HepG2 (cell line): ENCODE measurements around the gene PPP1CC. TPM values are rescaled to one million over a fixed set of nuclear protein-coding genes. Genes with fewer than 3 reads are reported as not detected.

ENCODE experiments used
- ATAC-seq: fragments of 200-7000 bp; cut with Tn5 transposase; 3 replicates; pipeline ENCODE4 v1.9.1; 2020; ENCODE audit warnings: mild to moderate bottlenecking, moderate library complexity
- BruUV-seq: library from RNA; stranded (reverse); fragments of 400-500 nt; replicated peaks from 2 replicates; lab custom pipeline; 2021; lab: Mats Ljungman, UMichigan
- CTCF ChIA-PET: fragments of 300-600 bp; formaldehyde crosslinking; extraction: SDS; loops from one replicate; lab custom pipeline; 2021; ENCODE audit warnings: low total read pairs, inconsistent platforms, low intra/inter-chr PET ratio; lab: Yijun Ruan, JAX
- POLR2A ChIA-PET: fragments of 350-600 bp; sonication (Branson Sonifier 250); formaldehyde crosslinking; loops from one replicate; lab custom pipeline; 2020; ENCODE audit warnings: antibody characterized with exemption, inconsistent platforms; lab: Yijun Ruan, JAX
- DNase-seq: peaks from one replicate; pipeline ENCODE4 v3.0.0-alpha.2; 2015; ENCODE audit warnings: low spot score
- FAIRE-seq: peaks from 3 replicates; lab custom pipeline; 2011; peaks lifted over from hg19 to GRCh38; lab: Jason Lieb, UNC
- H2AFZ ChIP-seq: one replicate; pipeline ENCODE4 v1.6.1; 2011; ENCODE audit warnings: low read length, inconsistent platforms
- H3K27ac ChIP-seq: fragments of 300-600 bp; 3 replicates; pipeline ENCODE4 v1.8.0; 2011; ENCODE audit warnings: mixed run types, mild to moderate bottlenecking, mixed read lengths, low read length, inconsistent platforms; ENCODE audit not compliant: insufficient read depth; ENCODE audit errors: extremely low read length
- H3K27me3 ChIP-seq, 2 experiments: fragments of 200-600 bp in 1 of 2; 2 replicates in 1 of 2; 3 replicates in 1 of 2; pipeline versions ENCODE4 v1.6.0 to v1.8.0; 2011; ENCODE audit warnings: low read length in 2 of 2, mild to moderate bottlenecking in 2 of 2, moderate library complexity in 2 of 2, inconsistent platforms in 1 of 2; ENCODE audit not compliant: insufficient read depth in 2 of 2, control insufficient read depth in 1 of 2
- H3K36me3 ChIP-seq, 2 experiments: fragments of 200-600 bp in 1 of 2; replicated peaks in 1 of 2; 2 replicates in 1 of 2; 3 replicates in 1 of 2; pipeline versions ENCODE4 v1.5.1 to v1.8.0; 2011; ENCODE audit warnings: low read length in 2 of 2, inconsistent platforms in 1 of 2; ENCODE audit not compliant: insufficient read depth in 2 of 2, control insufficient read depth in 1 of 2
- H3K4me1 ChIP-seq: 2 replicates; pipeline ENCODE4 v1.5.1; 2012; ENCODE audit warnings: low read length, inconsistent platforms; ENCODE audit not compliant: insufficient read depth
- H3K4me2 ChIP-seq: 2 replicates; pipeline ENCODE4 v1.6.0; 2011; ENCODE audit warnings: low read depth, low read length, inconsistent platforms
- H3K4me3 ChIP-seq, 3 experiments: fragments of 200-600 bp in 1 of 3; sonication (generic), shearing (Covaris generic) in 1 of 3; replicated peaks in 1 of 3; 2 replicates each; pipeline ENCODE4 v1.5.1; 2011 to 2016; ENCODE audit warnings: low read length in 3 of 3, inconsistent platforms in 2 of 3, low read depth in 2 of 3, mild to moderate bottlenecking in 2 of 3, control low read depth in 1 of 3, mixed read lengths in 1 of 3; ENCODE audit not compliant: insufficient read depth in 1 of 3
- H3K79me2 ChIP-seq: one replicate; pipeline ENCODE4 v1.6.1; 2011; ENCODE audit warnings: low read length, inconsistent platforms; ENCODE audit not compliant: insufficient read depth
- H3K9ac ChIP-seq: 2 replicates; pipeline ENCODE4 v1.6.0; 2011; ENCODE audit warnings: mild to moderate bottlenecking, low read depth, low read length, inconsistent platforms; ENCODE audit not compliant: insufficient read depth
- H3K9me3 ChIP-seq: 2 replicates; pipeline ENCODE4 v1.5.1; 2012; ENCODE audit warnings: mild to moderate bottlenecking, low read length
- H4K20me1 ChIP-seq: 2 replicates; pipeline ENCODE4 v1.6.0; 2011; ENCODE audit warnings: inconsistent platforms, mild to moderate bottlenecking, low read length, moderate library complexity; ENCODE audit not compliant: insufficient read depth
- DNMT1 ChIP-seq: sonication (generic); formaldehyde crosslinking; IDR thresholded peaks from 2 replicates; pipeline ENCODE4 v1.5.1; 2020; ENCODE audit warnings: mild to moderate bottlenecking, missing genetic modification reagents
- HINFP ChIP-seq: sonication (generic); formaldehyde crosslinking; IDR thresholded peaks from 2 replicates; pipeline ENCODE4 v1.4.0; 2020; ENCODE audit warnings: low read depth, mild to moderate bottlenecking, missing genetic modification reagents
- WGBS: methylation state at CpG from one replicate; pipeline ENCODE4 v1.1.6; 2017; ENCODE audit warnings: low lambda C conversion rate; 5-methylcytosine and 5-hydroxymethylcytosine counted together
- in situ Hi-C: cut with HindIII; loops from 2 replicates; pipeline ENCODE4 v1.10.0; 2017; ENCODE audit warnings: low pct_unique_long_range_greater_than_20kb; ENCODE audit not compliant: extremely low pct_ligation_motif_present
- intact Hi-C: fragments of 100-400 bp; cut with micrococcal nuclease; formaldehyde crosslinking; loops from one replicate; pipeline ENCODE4 v1.10.0; 2022; ENCODE audit not compliant: unreplicated experiment
- polyA plus RNA-seq, 8 experiments: library from polyadenylated mRNA; depleted of rRNA in 3 of 8; stranded (reverse) in 7 of 8; unstranded in 1 of 8; fragments of >200 nt; fragmentation: Illumina TruSeq in 4 of 8; extraction: Trizol in 4 of 8; gene quantifications; 2 replicates each; pipeline versions ENCODE4 v1.2.1 to v1.2.3, GENCODE V29; 2011 to 2016; ENCODE audit warnings: low read depth in 4 of 8, missing spikeins in 1 of 8, mixed read lengths in 1 of 8; ENCODE audit not compliant: insufficient read depth in 1 of 8
- total RNA-seq, 5 experiments: library from RNA; depleted of rRNA; stranded (reverse); fragments of >200 nt; fragmentation: Illumina TruSeq; extraction: Trizol; gene quantifications; 2 replicates each; pipeline ENCODE4 v1.2.3, GENCODE V29; 2016; ENCODE audit warnings: low read depth in 1 of 5
- TF ChIP-seq, protein P1 (sequence below): sonication (generic); formaldehyde crosslinking; IDR thresholded peaks from 2 replicates; pipeline ENCODE4 v1.5.0; 2020; ENCODE audit warnings: missing genetic modification reagents

PPP1CC gene
- total and polyA plus RNA-seq, 2 of the 13 experiments (the other 11 are each of a cell fraction or from before 2014, with no cell fraction given), result 178 to 187 TPM

GRCh38 chr12:110704231-110704630 lies 38.5 kb downstream of the PPP1CC start (continued):
- TF ChIP-seq, protein P1, sequence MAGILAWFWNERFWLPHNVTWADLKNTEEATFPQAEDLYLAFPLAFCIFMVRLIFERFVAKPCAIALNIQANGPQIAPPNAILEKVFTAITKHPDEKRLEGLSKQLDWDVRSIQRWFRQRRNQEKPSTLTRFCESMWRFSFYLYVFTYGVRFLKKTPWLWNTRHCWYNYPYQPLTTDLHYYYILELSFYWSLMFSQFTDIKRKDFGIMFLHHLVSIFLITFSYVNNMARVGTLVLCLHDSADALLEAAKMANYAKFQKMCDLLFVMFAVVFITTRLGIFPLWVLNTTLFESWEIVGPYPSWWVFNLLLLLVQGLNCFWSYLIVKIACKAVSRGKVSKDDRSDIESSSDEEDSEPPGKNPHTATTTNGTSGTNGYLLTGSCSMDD (CRISPR knock-in tag), result no peak
- TF ChIP-seq HINFP (CRISPR knock-in tag), result no peak

DNA sequence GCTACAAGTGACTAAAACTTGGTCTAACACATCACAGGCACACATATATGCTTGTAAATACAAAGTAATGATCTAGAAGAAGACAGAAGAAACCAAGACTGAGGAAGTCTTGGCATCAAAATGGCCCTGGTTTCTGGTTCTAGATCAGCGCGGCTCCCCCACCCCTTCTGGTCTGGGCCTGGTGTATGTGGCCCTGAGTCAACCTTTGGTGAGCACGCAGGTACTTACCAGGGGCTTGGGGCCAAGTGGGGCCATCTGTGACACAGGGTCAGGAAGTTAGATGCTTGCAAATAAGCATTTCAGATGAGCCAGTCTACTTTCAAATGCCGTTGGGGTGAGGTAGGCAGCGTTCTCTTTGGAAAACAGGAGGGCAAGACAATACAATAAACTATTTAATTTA lies 40.6 kb downstream of the PPP1CC start:
- Histone ChIP-seq H2AFZ (no peak overlapping the region), H3K4me2 (no peak overlapping the region), H3K79me2 (no peaks in the 10 kb centered on the region), H3K9ac (no peak overlapping the region), H3K9me3 (no peaks in the 10 kb centered on the region), H3K27ac (no peak overlapping the region), H3K27me3 (peaks cover 0 to 10% of the 10 kb centered on the region in 2 experiments; a peak in 1 of 5 replicates), H3K4me3 (no peak overlapping the region), H3K36me3 (no peaks in the 10 kb centered on the region), H3K4me1 (peaks cover 29% of the 10 kb centered on the region), H4K20me1 (no peaks in the 10 kb centered on the region)
- no TSS peak for BruUV-seq
- in situ Hi-C loops (loop anchor here (5.0 kb wide), 1 partner anchor 125 kb away; no protein-coding TSS in a partner anchor), intact Hi-C loops (no loop called here)
- TF ChIP-seq DNMT1, result no peak
- 73% methylated on average over 5 of the region's 5 CpGs for WGBS
- no peak for DNase-seq
- FAIRE-seq, result no peak
- CTCF ChIA-PET, result no interaction called here
- ATAC-seq, result no peak
- POLR2A ChIA-PET, result no interaction called here
